Measurements from ENCODE around the gene TSPAN31. TPM values are rescaled to one million over a fixed set of nuclear protein-coding genes. Genes with fewer than 3 reads are reported as not detected.

TSPAN31 gene
- total RNA-seq, 2 experiments from 2014 or later, result 19.6 to 23.2 TPM

GRCh38 chr12:57793920-57794319, 49.1 kb downstream of the TSPAN31 start:
- POLR2A ChIA-PET, result no interaction called here
- no peak for DNase-seq
- Mint-ChIP-seq H3K27ac (no peak overlapping the region), H3K4me3 (no peak overlapping the region), H3K27me3 (no peaks in the 10 kb centered on the region), H3K36me3 (peaks cover 10% of the 10 kb centered on the region), H3K9me3 (no peaks in the 10 kb centered on the region), H3K4me1 (peaks cover 2% of the 10 kb centered on the region)
- ATAC-seq (ENCODE audit: low read depth), result no peak

GRCh38 chr12:57795354-57795753, 50.5 kb downstream of the TSPAN31 start:
- no peak overlapping the region for H3K27ac Mint-ChIP-seq
- no peaks in the 10 kb centered on the region for H3K9me3 Mint-ChIP-seq
- POLR2A ChIA-PET, result no interaction called here
- H3K36me3 Mint-ChIP-seq, result peaks cover 13% of the 10 kb centered on the region
- H3K4me3 Mint-ChIP-seq, result no peak overlapping the region
- H3K4me1 Mint-ChIP-seq, result peaks cover 2% of the 10 kb centered on the region
- DNase-seq (no peak), ATAC-seq (ENCODE audit: low read depth) (no peak)
- no peaks in the 10 kb centered on the region for H3K27me3 Mint-ChIP-seq

- peaks cover 12% of the 10 kb centered on the region for H3K36me3 Mint-ChIP-seq
- ATAC-seq (ENCODE audit: low read depth) (no peak), DNase-seq (no peak)
- H3K27me3 Mint-ChIP-seq, result no peaks in the 10 kb centered on the region
- no peak overlapping the region for H3K4me3 Mint-ChIP-seq
- peaks cover 2% of the 10 kb centered on the region for H3K4me1 Mint-ChIP-seq
- H3K9me3 Mint-ChIP-seq, result no peaks in the 10 kb centered on the region
- POLR2A ChIA-PET, result no interaction called here
- no peak overlapping the region for H3K27ac Mint-ChIP-seq
These were observed 52.2 kb downstream of the TSPAN31 start for GRCh38 chr12:57796996-57797395.

- Mint-ChIP-seq H3K4me1 (no peaks in the 10 kb centered on the region), H3K9me3 (no peaks in the 10 kb centered on the region), H3K4me3 (no peak overlapping the region), H3K27me3 (no peaks in the 10 kb centered on the region), H3K27ac (no peak overlapping the region), H3K36me3 (peaks cover 10% of the 10 kb centered on the region)
- DNase-seq (no peak), ATAC-seq (ENCODE audit: low read depth) (no peak)
- POLR2A ChIA-PET, result interaction anchor here (0.5 to 1.0 kb wide), 2 partner anchors 8 to 15 kb away, joined by 3 to 4 read pairs; partner anchors contain the start of gene TSFM
These were observed 53.1 kb downstream of the TSPAN31 start for GRCh38 chr12:57797933-57798332.

Small RNA genes within 50 kb of the gene (microRNA-seq; reads per million reads assigned to microRNA genes)
- not detected for gene MIR6759

Other genes with a start within 250 kb of the TSPAN31 start
- gene DDIT3, start 224.5 kb upstream of the TSPAN31 start, total RNA-seq, result 10 to 100 TPM; 34.4 to 37.2 TPM
- 10 to 100 TPM; 94.2 to 96.7 TPM for gene MBD6, start 222.2 kb upstream of the TSPAN31 start, total RNA-seq
- gene DCTN2, start 197.8 kb upstream of the TSPAN31 start, total RNA-seq, result 10 to 100 TPM; 81.0 to 84.4 TPM
- gene KIF5A, start 195.0 kb upstream of the TSPAN31 start, total RNA-seq, result 1 to 10 TPM; 1.4 to 1.6 TPM
- 10 to 100 TPM; 21.6 to 24.1 TPM for gene PIP4K2C, start 153.8 kb upstream of the TSPAN31 start, total RNA-seq
- gene DTX3, start 140.2 kb upstream of the TSPAN31 start, total RNA-seq, result 10 to 100 TPM; 31.5 to 32.8 TPM
- gene ARHGEF25, start 133.6 kb upstream of the TSPAN31 start, total RNA-seq, result 1 to 10 TPM; 1.3 to 1.4 TPM
- gene B4GALNT1, start 111.8 kb upstream of the TSPAN31 start, total RNA-seq, result under 1 TPM; 0.65 to 0.80 TPM
- gene OS9, start 50.9 kb upstream of the TSPAN31 start, total RNA-seq, result 100 to 1,000 TPM; 135 to 140 TPM
- gene AGAP2, start 6.3 kb upstream of the TSPAN31 start, total RNA-seq, result 10 to 100 TPM; 68.3 to 71.6 TPM
- 100 to 1,000 TPM in 1 of 2 experiments, 10 to 100 TPM in 1; 98.4 to 100 TPM for gene CDK4, start 7.3 kb downstream of the TSPAN31 start, total RNA-seq
- 10 to 100 TPM; 37.1 to 38.3 TPM for gene MARCHF9, start 10.1 kb downstream of the TSPAN31 start, total RNA-seq
- gene CYP27B1, start 22.0 kb downstream of the TSPAN31 start, total RNA-seq, result 1 to 10 TPM; 2.4 to 2.6 TPM
- gene METTL1, start 27.1 kb downstream of the TSPAN31 start, total RNA-seq, result 10 to 100 TPM; 13.9 to 14.9 TPM
- 1 to 10 TPM; 3.8 to 4.1 TPM for gene EEF1AKMT3, start 27.6 kb downstream of the TSPAN31 start, total RNA-seq
- 10 to 100 TPM; 23.0 to 24.4 TPM for gene TSFM, start 37.7 kb downstream of the TSPAN31 start, total RNA-seq
- gene AVIL, start 73.7 kb downstream of the TSPAN31 start, total RNA-seq, result 1 to 10 TPM; 5.0 to 7.1 TPM
- gene CTDSP2, start 101.7 kb downstream of the TSPAN31 start, total RNA-seq, result 100 to 1,000 TPM; 161 TPM
- 10 to 100 TPM; 16.8 to 18.9 TPM for gene ATP23, start 196.5 kb downstream of the TSPAN31 start, total RNA-seq

Measured in activated naive CD8-positive, alpha-beta T cell treated with anti-CD3 and anti-CD28 coated beads, Interleukin-2, amount 10 ng/mL, durations not matched to agents 7 days and 5 days (primary cell).